HG03460 (cell line): ENCODE results near the gene ABAT.
"Not testable (repeated sequence)": the region's sequence is repeated elsewhere in the genome, so short reads cannot be mapped to it uniquely, and the experiment has no call there.

Source experiments
- ATAC-seq: cut with Tn5 transposase; IDR thresholded peaks from one replicate; pipeline ENCODE4 v1.9.1; 2021; ENCODE audit not compliant: unreplicated experiment

ABAT gene

DNA sequence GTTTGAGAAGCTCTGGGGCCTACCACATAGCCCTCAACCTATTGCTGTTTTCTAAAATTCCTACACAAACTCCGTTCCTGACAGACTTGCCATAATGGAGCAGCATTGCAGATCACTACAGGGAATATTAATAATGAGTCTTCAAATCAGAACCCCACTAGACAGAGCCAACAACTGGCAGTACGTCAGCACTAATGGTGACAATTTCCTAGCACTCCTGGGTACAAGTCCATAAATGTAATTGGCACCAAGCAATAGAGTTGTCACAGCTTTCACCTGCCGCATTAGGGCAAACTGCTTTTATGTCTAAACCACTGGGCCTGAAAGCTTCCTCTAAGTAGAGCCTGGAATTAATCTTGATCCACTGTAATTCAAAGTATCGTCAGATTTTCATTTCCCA, 25.5 kb upstream of the ABAT start:
- no peak for ATAC-seq

- ATAC-seq: no peak
Observed at GRCh38 chr16:8649829-8650554, 24.4 kb upstream of the ABAT start.

DNA sequence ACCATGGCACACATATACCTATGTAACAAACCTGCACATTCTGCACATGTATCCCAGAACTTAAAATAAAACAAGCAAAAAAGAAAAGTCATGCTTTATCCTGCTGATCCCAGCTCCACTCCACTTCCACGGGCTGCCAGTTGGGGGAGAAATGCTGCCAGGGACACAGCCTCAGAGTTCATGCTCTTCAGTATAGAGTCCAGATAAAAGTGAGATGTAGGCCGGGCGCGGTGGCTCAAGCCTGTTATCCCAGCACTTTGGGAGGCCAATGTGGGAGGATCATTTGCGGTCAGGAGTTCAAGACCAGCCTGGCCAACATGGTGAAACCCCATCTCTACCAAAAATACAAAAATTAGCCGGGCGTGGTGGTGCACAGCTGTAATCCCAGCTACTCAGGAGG, 22.5 kb upstream of the ABAT start:
- not testable (repeated sequence) for ATAC-seq

GRCh38 chr16:8655184-8655717, 19.2 kb upstream of the ABAT start:
- peak; percentile 77 for ATAC-seq

DNA sequence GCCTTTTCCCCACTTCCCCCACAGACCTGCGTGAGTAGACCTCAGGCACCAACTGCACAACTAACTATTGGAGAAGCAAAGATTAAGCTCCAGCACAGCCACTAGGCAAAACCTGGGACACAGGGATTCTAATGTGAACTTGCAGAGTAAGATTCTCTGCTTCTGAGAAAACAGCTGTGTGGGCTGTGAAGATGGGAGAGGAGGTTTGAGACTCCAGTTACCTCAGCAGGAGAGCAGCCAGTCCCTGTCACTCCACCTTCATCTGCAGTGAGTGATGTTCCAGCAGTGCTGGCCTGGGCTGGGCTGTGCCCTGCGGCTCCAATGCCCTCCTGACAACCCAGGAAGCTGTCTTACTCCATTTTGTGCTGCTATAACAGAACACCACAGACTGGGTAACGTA, 18.0 kb upstream of the ABAT start:
- no peak for ATAC-seq

- no peak for ATAC-seq
Observed at GRCh38 chr16:8660841-8661301, 13.5 kb upstream of the ABAT start.

- ATAC-seq: no peak
Observed at GRCh38 chr16:8661703-8662102, 12.7 kb upstream of the ABAT start.

- no peak for ATAC-seq
Observed at GRCh38 chr16:8663192-8664089, 11.0 kb upstream of the ABAT start.

DNA sequence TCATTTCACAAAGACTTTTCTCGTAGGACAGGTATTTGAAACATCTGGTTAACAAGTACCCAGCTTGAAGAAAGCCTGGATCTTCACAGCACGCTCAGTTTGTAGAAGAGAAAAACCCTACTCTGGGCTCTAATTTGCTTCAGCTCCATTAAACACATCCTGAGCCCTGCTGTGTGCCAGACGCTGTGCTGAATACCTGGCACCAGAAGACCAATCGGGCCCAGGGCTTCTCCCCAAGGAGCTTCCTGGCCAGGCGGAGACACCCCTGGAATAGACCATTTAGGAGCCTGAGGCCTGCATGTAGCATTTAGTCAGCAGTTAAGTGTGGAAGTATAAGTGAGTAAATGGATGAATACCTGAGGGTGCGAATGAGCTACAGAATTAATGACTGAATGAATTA, 8.9 kb upstream of the ABAT start:
- no peak for ATAC-seq

DNA sequence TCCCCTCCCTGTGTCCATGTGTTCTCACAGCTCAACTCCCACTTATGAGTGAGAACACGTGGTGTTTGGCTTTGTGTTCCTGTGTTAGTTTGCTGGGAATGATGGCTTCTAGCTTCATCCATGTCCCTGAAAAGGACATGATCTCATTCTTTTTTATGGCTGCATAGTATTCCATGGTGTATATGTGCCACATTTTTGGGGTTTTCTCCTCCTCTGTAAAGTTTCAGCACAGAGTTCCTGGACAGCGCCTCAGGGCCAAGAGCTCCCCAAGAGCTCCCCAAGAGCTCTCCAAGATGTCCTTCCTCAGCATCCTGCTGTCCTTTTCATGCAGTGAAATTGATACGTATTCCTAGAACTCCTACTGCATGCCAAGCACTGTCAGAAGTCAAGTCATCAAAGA, 6.9 kb upstream of the ABAT start:
- ATAC-seq: no peak

GRCh38 chr16:8668113-8668512, 6.3 kb upstream of the ABAT start:
- no peak for ATAC-seq

DNA sequence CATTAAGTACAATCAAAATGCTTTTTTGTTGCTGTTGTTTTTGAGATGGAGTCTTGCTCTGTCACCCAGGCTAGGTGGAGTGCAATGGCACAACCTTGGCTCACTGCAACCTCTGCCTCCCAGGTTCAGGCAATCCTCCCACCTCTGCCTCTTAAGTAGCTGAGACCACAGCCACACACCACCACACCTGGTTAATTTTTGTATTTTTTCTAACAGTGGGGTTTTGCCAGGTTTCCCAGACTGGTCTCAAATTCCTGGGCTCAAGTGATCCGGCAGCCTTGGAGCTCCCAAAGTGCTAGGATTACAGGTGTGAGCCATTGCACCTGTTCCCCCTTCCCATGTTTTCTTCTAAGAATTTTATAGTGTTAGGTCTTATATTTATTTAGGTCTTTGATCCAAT, 4.9 kb upstream of the ABAT start:
- no peak for ATAC-seq

DNA sequence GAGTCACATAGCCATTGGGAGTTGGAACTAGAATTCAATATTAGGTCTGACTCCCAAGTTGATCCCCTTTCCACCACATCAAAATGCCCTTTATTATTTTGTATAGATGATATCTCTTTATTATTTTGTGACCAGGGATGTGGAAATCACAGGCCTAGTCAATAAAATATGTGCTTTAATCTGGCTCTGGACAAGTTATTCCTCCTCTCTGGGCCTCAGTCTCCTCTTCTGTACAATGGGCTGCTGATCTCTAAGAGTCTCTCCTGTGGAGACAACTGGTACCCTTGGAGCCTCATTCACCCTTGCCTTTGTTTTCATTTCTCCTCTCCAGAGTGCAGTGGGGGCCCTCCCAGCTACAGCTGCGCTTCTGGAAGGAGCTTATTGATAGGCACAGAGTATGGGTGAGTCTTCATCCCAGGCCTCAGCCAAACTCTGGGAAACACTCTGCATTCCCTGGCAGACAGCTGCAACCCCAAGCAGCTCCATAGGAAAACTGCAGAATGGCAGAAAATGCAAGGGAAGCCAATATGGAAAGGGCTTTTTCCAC, 4.3 kb upstream of the ABAT start:
- ATAC-seq: no peak

DNA sequence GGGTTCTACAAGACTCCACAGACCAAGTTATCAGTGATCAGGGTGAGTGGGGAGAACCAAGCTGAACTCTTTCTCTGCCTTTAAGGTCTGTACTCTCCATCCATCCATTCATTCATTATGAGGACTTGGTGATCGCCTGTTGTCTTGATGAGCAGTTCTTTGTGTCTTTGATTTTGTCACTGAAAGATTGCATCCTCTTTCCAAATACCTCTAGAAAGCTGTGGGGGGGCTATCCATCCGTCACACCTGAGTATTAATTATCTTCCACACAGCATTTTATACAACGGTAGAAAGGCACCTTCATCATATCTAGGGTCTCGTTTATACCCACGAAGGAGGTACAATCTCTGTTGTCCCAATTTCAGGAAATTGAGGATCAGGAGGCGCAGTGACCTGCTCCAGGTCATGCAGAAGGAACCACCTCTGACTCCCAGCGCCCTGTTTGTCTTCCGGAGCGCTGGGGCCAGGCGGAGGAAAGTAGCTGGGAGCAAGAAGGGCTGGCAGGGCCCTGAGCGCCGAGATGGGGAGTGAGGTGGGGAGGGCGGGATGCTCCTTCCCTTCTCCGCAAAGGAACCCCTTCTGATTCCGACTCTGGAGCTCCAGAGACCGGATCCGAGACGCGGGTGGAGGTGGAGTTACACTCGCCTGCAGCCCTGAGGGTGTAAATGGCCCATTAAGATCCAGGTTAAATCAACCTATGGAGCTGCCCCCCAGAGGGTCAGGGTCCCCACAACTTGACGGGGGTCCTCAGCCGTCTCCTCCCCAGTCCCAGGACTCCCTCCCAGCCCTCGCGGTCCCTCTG, 605 bp upstream of the ABAT start:
- ATAC-seq: peak; percentile 39

GRCh38 chr16:8675183-8676159, 1.1 kb downstream of the ABAT start:
- no peak for ATAC-seq

- no peak for ATAC-seq
Observed at GRCh38 chr16:8676160-8676547, 1.7 kb downstream of the ABAT start.

DNA sequence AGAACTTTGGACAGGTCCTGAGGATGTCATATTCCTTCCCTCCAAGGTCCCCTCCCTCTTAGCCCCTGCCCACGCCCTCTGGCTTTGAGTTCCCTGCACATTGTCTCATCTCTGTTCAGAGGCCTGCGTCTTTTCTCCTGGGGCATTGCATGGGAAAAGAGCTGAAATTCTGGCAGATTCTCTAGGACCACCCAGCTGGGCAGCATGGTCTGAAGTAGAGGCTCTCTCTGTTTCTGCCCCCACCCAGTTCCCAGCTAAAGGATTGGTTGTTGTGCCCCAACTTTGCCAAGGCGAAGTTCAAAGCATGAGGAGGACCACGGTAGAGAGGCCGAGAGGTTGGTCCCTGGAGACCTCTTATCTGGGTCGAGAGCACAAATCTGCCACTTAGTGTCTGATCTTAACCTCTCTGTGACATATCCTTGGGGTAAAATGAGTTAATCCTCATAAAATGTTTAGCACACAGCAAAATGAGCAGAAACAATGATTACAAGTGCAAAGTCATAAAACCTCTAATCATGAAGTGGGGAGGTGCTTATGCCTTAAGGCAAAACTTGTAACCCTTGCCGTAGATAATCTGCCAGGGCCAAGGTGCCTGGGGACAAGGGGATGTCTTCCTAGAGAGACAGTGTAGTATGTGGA, 2.4 kb downstream of the ABAT start:
- no peak for ATAC-seq

DNA sequence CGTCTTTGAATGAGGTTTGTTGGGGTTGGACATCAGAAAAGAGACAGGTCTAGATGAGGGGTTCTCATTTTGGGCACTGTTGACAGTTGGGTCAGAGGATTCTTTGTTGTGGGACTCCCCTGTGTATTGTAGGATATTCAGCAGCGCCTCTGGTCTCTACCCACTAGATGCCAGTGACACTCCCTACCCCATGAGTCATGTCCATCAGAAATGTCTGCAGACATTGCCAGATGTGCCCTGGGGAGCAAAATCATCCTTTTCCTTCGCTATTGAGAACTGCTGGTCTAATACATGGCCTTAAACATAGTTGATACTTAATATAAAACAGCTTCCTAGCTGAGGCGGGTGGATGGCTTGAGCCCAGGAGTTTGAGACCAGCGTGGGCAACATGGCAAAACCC, 3.1 kb downstream of the ABAT start:
- no peak for ATAC-seq
